Stimulated activated naive CD8-positive, alpha-beta T cell treated with anti-CD3 and anti-CD28 coated beads, Interleukin-15, amount 100 ng/mL, for 72 hours (primary cell): ENCODE data around the gene EIF4E1B.

Experiments used
- ATAC-seq: fragments of 150-1000 bp; cut with Tn5 transposase; 2 replicates; pipeline ENCODE4 v1.10.0; 2021; ENCODE audit warnings: mild to moderate bottlenecking, moderate library complexity
- DNase-seq, 2 donors: peaks; one replicate each; pipeline ENCODE4 v3.0.0; 2021 to 2022
- H3K27ac Mint-ChIP-seq, 2 donors: one replicate each; pipeline ENCODE4 v1.8.0; 2022; ENCODE audit warnings: mild to moderate bottlenecking in 2 of 2, mixed read lengths in 2 of 2, moderate library complexity in 2 of 2
- H3K27me3 Mint-ChIP-seq: one replicate; pipeline ENCODE4 v1.8.0; 2022; ENCODE audit warnings: mixed read lengths
- H3K4me1 Mint-ChIP-seq: one replicate; pipeline ENCODE4 v1.8.0; 2022; ENCODE audit warnings: mild to moderate bottlenecking, mixed read lengths
- H3K4me3 Mint-ChIP-seq, 2 donors: one replicate each; pipeline ENCODE4 v1.8.0; 2022; ENCODE audit warnings: mild to moderate bottlenecking in 2 of 2, mixed read lengths in 2 of 2, moderate library complexity in 1 of 2
- H3K9me3 Mint-ChIP-seq, 2 donors: one replicate each; pipeline ENCODE4 v1.8.0; 2022; ENCODE audit warnings: mixed read lengths in 2 of 2

Gene EIF4E1B

DNA sequence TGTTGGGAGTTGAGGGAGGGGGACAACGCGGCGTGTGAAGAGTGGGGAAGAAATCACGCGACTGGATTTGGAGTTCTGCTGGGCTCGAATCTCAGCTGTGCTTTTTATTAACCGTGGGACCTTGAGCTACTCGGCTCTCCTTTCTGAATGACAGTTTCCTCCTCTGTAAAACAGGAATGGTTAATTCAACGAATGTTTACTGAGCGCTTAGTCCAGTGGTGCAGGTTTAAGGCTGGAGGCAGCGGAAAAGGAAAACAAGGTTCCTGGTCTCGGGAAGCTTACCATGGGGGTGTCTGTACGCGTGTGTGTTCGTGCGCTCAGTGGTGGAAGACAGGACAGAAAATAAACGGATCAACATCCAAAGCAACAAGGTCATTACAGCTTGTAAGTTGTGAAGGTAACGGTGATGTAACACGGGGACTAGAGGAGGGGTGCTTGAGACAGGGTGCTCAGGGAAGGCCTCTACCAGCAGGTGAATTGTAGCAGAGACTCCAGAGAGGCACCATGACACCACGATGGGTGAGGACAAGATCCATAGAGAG, 277 bp downstream of the EIF4E1B start:
- DNase-seq (no peak), ATAC-seq (no peak)
- peak overlapping the region; percentile 33 to 62 for H3K4me3 Mint-ChIP-seq
- peaks cover 43% of the 10 kb centered on the region for H3K4me1 Mint-ChIP-seq
- H3K27ac Mint-ChIP-seq, result no peak overlapping the region
- no peaks in the 10 kb centered on the region for H3K9me3 Mint-ChIP-seq
- H3K27me3 Mint-ChIP-seq, result peaks cover 96% of the 10 kb centered on the region

DNA sequence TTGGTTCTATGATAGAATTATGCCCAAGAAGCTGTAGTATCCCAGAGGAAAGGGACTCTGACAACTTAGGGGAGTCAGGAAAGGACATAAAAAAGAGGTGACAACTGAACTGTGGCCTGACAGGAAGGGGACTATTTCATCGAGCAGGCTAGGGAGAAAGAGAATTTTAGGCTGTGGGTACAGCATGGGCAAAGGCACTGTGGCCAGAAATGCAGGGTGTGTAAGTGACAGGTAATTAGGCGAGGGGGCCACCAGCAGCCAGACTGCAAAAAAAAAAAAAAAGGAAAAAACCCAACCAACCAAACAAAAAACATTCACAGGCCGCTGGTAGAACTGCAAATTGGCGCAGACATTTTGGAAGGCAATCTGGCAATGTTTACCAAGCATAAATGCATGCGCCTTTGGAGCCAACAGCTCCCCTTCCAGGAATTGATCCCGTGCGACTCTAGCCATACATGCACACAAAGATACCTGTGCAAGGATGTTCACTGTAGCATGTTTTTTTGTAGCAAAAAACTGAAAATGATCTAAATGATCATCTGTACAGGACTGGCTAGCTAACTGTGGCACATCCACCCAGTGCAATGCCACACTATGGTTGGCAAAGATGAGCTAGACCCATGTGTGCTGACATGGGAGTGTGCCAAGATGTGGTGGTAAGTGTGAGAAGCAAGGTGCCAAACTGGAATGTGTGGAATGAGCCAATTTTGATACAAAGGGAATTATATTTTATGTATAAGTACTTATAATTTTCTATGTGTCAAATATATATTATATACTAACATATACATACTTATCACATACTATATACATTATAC, 1.1 kb downstream of the EIF4E1B start:
- Mint-ChIP-seq H3K27me3 (peaks cover 94% of the 10 kb centered on the region), H3K27ac (no peak overlapping the region), H3K9me3 (no peaks in the 10 kb centered on the region), H3K4me1 (peaks cover 43% of the 10 kb centered on the region), H3K4me3 (no peak overlapping the region)
- no peak for DNase-seq
- ATAC-seq, result no peak

DNA sequence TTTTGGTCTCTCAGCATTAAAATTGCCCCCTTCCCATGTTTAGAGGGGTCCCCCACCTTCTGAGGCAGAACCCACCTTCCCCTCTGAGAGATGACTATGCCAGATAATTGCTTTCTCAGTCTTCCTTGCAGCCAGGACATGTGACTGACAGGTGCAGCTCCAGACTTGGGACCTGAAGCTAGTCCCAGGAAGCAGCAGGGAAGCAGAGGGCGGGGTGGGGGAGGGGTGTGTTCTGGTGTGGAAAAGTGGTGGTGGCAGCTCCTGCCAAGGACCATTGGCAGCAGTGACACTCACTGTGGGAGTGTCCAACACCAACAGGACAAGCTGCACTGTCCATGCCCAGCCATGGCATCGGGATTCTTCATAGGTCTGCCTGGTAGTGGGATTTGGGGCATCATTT, 2.3 kb downstream of the EIF4E1B start:
- no peak for DNase-seq
- peaks cover 40% of the 10 kb centered on the region for H3K4me1 Mint-ChIP-seq
- no peak overlapping the region for H3K4me3 Mint-ChIP-seq
- H3K27me3 Mint-ChIP-seq, result peaks cover 94% of the 10 kb centered on the region
- no peak for ATAC-seq
- no peak overlapping the region for H3K27ac Mint-ChIP-seq
- no peaks in the 10 kb centered on the region for H3K9me3 Mint-ChIP-seq

DNA sequence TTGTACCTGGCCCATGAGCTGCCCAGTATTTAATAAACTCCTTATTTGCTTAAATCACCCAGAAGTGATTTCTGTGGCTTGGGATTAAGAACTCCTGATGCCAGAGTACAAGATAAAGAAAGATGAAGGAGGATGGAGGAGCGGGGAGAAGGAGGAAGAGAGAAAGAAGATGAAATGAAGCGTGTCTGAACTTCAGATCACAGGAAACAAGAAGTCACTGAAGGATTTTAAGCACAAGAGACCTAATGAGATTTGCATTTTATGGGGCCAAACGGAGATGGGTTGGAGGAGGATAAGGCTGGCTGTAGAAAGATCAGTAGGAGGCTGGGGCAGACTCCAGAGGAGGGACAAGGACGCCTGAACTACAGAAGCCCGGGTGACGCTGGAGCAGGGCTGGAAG, 3.1 kb downstream of the EIF4E1B start:
- ATAC-seq (no peak), DNase-seq (no peak)
- peaks cover 91% of the 10 kb centered on the region for H3K27me3 Mint-ChIP-seq
- H3K27ac Mint-ChIP-seq, result no peak overlapping the region
- no peaks in the 10 kb centered on the region for H3K9me3 Mint-ChIP-seq
- H3K4me3 Mint-ChIP-seq, result no peak overlapping the region
- H3K4me1 Mint-ChIP-seq, result peaks cover 31% of the 10 kb centered on the region

DNA sequence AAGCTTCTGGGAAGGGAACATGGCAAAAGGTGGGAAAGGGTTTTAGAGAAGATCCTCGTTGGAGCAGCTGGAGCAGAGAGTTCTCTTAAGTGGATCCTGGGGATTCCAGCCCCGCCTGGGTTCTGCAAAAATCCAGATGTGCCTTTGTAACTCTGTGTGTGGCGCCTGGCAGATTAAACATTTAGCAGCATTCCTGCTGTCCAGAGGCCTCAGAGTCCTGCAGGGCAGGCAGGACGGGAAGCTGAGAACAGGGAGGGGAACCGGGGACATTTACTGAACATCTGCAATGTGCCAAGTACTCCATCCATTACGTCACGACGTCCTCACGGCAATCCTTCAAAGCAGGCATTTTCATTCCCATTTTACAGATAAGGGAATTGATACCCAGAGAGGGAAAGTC, 6.0 kb downstream of the EIF4E1B start:
- Mint-ChIP-seq H3K4me3 (no peak overlapping the region), H3K27me3 (peaks cover 66% of the 10 kb centered on the region), H3K27ac (no peak overlapping the region), H3K9me3 (no peaks in the 10 kb centered on the region), H3K4me1 (peaks cover 19% of the 10 kb centered on the region)
- DNase-seq (no peak), ATAC-seq (no peak)

DNA sequence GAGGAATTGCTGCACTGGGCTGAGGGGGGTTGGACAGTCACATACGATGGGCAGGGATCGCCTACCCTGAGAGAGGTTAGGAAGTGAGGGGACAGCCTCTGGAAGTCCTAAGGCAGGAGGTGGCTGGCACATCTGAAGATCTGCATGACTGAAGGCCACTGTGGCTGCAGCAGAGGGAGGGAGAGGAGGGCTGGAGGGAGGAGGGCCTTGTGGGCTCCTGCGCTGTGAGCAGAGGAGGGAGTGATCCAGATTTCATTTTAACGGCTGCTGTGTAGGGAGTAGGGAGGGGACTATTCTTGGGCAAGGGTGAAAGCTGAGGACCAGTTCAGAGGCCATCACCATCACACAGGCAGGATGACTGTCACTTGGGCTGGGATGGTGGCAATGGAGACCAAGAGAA, 7.1 kb downstream of the EIF4E1B start:
- H3K9me3 Mint-ChIP-seq, result no peaks in the 10 kb centered on the region
- H3K4me1 Mint-ChIP-seq, result peaks cover 19% of the 10 kb centered on the region
- peaks cover 54% of the 10 kb centered on the region for H3K27me3 Mint-ChIP-seq
- ATAC-seq (no peak), DNase-seq (no peak)
- no peak overlapping the region for H3K4me3 Mint-ChIP-seq
- H3K27ac Mint-ChIP-seq, result no peak overlapping the region

DNA sequence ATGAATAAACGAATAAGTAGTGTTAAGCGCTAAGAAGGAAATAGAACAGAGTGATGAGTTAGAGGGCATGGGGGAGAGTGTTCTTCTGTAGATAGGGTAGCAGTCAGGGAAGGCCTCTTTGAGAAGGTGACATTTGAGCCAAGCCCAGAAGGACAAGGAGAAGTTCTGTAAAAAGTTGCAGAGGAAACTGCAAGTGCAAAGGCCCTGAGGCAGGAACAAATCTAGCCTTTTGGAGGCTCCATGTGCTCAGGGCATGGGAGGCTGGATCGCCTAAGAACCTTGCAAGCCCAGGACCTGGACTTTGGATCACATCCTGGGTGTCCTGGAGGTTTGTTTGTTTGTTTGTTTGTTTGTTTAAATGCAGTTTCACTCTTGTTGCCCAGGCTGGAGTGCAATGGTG, 8.0 kb downstream of the EIF4E1B start:
- no peak overlapping the region for H3K27ac Mint-ChIP-seq
- H3K4me3 Mint-ChIP-seq, result no peak overlapping the region
- no peaks in the 10 kb centered on the region for H3K9me3 Mint-ChIP-seq
- DNase-seq, result no peak
- H3K27me3 Mint-ChIP-seq, result peaks cover 45% of the 10 kb centered on the region
- no peak for ATAC-seq
- H3K4me1 Mint-ChIP-seq, result peaks cover 19% of the 10 kb centered on the region

DNA sequence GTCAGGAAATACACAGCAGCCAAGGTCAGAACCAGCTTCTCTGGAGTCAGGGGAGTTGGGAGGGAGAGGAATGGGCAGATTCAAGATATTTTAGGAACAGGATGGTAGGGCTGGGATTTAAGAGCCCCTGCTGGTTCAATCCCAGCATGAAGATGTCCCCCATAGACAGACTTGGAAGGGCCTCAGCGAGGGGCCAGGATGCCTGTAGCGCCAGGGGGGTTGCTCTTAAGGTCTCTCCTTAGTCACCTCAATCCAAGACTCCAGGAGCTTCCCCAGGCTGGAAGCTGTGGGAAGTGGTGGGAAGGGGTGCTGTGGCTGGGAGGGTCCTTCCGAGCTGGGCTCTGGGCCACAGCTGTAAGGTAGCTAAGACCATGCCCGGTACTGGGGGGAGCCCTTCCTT, 8.7 kb downstream of the EIF4E1B start:
- ATAC-seq, result no peak
- Mint-ChIP-seq H3K27me3 (peaks cover 38% of the 10 kb centered on the region), H3K27ac (no peak overlapping the region), H3K4me1 (peaks cover 11% of the 10 kb centered on the region), H3K4me3 (no peak overlapping the region), H3K9me3 (no peaks in the 10 kb centered on the region)
- DNase-seq, result no peak

DNA sequence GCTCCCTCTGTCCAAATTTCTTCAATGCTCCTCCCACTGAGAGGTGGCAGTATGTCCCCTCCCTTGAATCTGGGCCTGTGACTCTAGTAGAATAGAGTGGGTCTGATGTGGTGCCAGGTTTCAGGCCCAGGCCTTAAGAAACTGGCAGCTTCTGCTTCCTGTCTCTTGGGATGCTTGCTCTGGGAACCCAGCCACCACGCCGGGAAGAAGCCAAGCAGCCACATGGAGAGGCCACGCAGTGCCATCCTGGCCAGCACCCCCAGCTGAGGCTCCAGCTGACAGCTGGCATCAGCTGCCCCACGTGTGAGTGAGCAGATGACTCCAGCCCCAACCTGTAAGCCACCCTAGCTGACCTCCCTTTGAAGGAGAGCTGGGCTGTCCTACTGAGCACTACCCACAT, 9.5 kb downstream of the EIF4E1B start:
- ATAC-seq (no peak), DNase-seq (no peak)
- no peak overlapping the region for H3K4me3 Mint-ChIP-seq
- no peak overlapping the region for H3K27ac Mint-ChIP-seq
- H3K27me3 Mint-ChIP-seq, result peaks cover 30% of the 10 kb centered on the region
- H3K4me1 Mint-ChIP-seq, result peaks cover 11% of the 10 kb centered on the region
- no peaks in the 10 kb centered on the region for H3K9me3 Mint-ChIP-seq

DNA sequence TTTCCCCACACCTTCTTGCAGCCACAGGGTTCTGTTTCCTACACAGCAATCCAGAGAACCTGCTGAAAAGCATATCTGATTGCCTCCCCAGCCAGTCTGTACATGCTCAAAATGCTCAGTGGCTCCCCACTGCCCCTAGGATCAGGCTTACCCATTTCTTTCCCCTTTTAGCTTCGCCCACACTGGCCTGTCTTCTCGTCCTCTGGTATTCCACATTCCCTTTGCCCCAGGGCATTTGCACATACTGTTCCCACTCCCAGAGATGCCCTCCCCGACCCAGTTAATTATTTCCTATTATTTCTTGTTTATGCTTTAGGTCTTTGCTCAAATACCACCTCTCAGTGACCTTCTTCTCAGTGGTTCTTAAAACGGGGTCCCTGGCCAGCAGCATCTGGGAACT, 10.1 kb downstream of the EIF4E1B start:
- no peaks in the 10 kb centered on the region for H3K9me3 Mint-ChIP-seq
- H3K4me3 Mint-ChIP-seq, result no peak overlapping the region
- ATAC-seq (no peak), DNase-seq (no peak)
- peaks cover 24% of the 10 kb centered on the region for H3K27me3 Mint-ChIP-seq
- no peak overlapping the region for H3K27ac Mint-ChIP-seq
- H3K4me1 Mint-ChIP-seq, result peaks cover 11% of the 10 kb centered on the region

DNA sequence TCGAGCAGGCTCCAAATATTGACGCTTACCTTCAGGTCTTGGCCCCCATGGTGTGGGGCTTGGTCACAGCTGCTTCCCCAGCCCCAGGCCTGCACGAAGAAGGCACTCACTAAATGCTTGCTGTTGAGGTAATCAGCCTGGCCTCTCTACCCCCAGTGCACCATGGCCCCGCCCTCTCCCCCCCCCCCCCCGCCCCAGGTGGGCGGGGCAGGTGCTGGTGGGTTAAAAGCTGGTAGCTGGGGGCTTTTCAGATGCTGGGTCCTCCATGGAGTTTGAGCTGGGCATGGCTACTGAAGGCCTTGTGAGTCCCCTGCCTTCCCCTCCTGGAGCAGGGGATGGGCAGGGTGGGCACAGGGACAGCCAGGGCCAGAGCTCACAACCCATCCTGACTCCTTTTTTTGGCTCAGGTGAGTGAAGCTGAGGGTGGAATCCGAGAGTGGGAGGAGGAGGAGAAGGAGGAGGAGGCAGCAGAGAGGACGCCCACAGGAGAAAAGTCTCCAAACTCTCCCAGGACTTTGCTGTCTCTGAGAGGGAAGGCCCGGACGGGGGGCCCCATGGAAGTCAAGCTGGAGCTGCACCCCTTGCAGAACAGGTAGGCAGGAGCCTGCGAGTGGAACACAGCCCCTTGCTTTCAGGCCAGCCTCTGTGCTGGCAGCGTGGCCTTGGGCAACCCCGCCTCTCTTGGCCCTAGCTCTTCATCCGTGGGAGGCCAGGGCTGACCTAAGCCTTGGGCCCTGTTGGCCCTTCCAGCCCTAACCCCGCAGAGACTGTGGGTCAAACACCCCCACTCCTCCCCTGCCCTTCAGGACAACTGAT, 12.4 kb downstream of the EIF4E1B start:
- H3K4me3 Mint-ChIP-seq, result no peak overlapping the region
- ATAC-seq (no peak), DNase-seq (no peak)
- H3K4me1 Mint-ChIP-seq, result peaks cover 29% of the 10 kb centered on the region
- H3K27ac Mint-ChIP-seq, result no peak overlapping the region
- H3K27me3 Mint-ChIP-seq, result peaks cover 5% of the 10 kb centered on the region
- no peaks in the 10 kb centered on the region for H3K9me3 Mint-ChIP-seq

DNA sequence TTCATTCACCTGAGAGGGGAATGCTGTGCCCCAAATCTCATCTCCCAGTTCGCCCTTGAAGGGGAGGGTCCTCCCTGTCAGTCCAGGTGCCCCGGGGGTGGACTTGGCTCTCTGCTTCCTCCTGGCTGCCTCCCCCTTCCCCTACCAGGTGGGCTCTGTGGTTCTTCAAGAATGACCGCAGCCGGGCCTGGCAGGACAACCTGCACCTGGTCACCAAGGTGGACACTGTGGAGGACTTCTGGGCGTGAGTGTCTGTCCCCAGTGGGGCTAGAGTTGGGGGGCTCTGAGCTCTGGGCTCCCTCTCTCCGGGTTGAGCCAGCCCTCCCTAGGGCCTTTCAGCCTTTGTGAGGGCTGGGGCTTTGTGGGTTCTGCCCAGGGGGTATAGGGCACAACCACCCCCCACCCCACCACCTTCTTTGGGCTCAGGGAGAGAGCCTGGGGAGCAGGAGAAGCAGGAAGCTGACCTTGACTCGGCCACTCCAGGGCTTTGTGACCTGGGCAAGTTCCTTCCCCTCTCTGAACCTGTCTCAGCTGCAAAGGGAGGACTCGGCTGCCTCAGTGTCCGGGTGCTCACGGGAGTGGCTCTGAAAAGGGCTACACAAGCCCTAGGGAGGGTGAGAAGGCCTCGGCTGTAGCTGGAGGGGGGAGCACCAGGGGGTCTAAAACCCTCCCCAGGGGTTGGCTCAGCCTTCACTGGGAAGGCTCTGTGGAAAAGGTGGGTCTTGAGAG, 13.2 kb downstream of the EIF4E1B start:
- H3K4me3 Mint-ChIP-seq, result no peak overlapping the region
- DNase-seq (no peak), ATAC-seq (no peak)
- peaks cover 37% of the 10 kb centered on the region for H3K4me1 Mint-ChIP-seq
- no peak overlapping the region for H3K27ac Mint-ChIP-seq
- H3K9me3 Mint-ChIP-seq, result no peaks in the 10 kb centered on the region
- no peaks in the 10 kb centered on the region for H3K27me3 Mint-ChIP-seq

DNA sequence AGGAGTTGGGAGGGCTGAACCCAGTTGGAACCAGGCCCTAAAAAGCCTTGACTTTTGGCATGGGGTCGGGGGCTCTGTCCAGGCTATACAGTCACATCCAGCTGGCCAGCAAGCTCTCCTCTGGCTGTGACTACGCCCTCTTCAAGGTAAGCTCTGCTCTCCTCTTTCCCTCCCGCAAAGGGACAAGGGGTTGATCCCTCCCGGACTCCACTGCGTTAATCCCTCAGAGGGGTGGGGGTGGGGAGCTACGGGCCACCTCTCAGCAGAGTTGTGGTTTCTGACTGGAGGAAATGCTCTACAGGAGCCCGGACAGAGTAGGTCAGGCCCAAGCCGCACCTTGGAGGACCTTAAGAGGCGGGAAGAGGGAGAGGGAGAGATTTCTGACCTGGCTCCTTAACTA, 13.8 kb downstream of the EIF4E1B start:
- DNase-seq, result no peak
- H3K4me1 Mint-ChIP-seq, result peaks cover 43% of the 10 kb centered on the region
- H3K9me3 Mint-ChIP-seq, result no peaks in the 10 kb centered on the region
- no peak overlapping the region for H3K4me3 Mint-ChIP-seq
- ATAC-seq, result no peak
- H3K27ac Mint-ChIP-seq, result no peak overlapping the region
- H3K27me3 Mint-ChIP-seq, result no peaks in the 10 kb centered on the region

DNA sequence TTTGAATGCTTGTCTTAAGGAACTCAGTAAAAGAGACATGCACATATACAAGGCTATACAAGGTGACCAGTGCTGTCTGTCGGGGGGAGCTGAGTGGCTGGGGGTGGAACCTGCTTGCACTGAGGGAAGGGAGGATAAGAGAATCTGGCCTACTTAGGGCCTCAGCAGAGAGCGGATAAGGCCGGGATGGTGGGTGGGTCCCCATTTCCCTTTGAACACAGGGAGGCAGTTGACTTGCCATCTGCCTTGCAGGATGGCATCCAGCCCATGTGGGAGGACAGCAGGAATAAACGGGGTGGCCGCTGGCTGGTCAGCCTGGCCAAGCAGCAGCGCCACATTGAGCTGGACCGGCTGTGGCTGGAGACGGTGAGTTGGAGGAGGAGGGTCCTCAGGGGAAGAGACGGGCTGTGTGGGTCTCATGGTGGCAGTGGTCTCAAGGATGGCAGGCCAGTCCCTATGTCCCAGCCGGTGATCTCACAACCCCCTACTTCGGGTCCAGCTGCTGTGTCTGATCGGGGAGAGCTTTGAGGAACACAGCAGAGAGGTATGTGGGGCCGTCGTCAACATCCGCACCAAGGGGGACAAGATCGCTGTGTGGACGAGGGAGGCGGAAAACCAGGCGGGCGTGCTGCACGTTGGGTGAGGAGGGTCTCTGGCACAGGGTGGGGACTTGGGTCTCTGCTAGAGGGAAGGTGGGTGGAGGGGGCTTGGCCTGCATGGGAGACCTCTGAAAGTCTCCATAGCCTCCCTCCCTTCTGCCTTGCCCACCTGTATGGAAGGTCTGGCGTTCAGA, 14.6 kb downstream of the EIF4E1B start:
- ATAC-seq (no peak), DNase-seq (no peak)
- peak overlapping the region in 1 of 2 donors; percentile 14 for H3K4me3 Mint-ChIP-seq
- H3K27me3 Mint-ChIP-seq, result no peaks in the 10 kb centered on the region
- H3K27ac Mint-ChIP-seq, result peak overlapping the region in 1 of 2 donors; percentile 20
- H3K4me1 Mint-ChIP-seq, result peaks cover 48% of the 10 kb centered on the region
- H3K9me3 Mint-ChIP-seq, result no peaks in the 10 kb centered on the region
